ENCODE data around the gene ACADVL. TPM values are rescaled to one million over a fixed set of nuclear protein-coding genes. Genes with fewer than 3 reads are reported as not detected.

Gene ACADVL
- total RNA-seq, 3 donors from 2014 or later (not counting 1 experiment from before 2014, with no cell fraction given), result 439 to 637 (median 607) TPM

GRCh38 chr17:7250695-7251627 lies 31.2 kb downstream of the ACADVL start:
- DNase-seq (peak; percentile 41 to 73), ATAC-seq (peak in 2 of 3 donors; percentile 0)
- Histone ChIP-seq H3K36me3 (ENCODE audit: control insufficient read depth, insufficient read depth, low read length) (peaks cover 27% of the 10 kb centered on the region), H3K9me3 (ENCODE audit: control insufficient read depth, insufficient read depth, low read length) (no peaks in the 10 kb centered on the region), H3K27ac (ENCODE audit: low read length) (peak overlapping the region; percentile 96), H3K4me3 (ENCODE audit: low read length) (peak overlapping the region; percentile 67), H3K27me3 (ENCODE audit: control insufficient read depth, insufficient read depth, low read length) (no peaks in the 10 kb centered on the region), H3K4me1 (ENCODE audit: control insufficient read depth, insufficient read depth, low read length) (peaks cover 32% of the 10 kb centered on the region)
- H3K36me3 Mint-ChIP-seq, result no peaks in the 10 kb centered on the region
- peaks cover 41 to 43% of the 10 kb centered on the region in 2 donors for H3K4me1 Mint-ChIP-seq
- intact Hi-C loops (cut with micrococcal nuclease), result loop anchor here (5.0 kb wide), 3 partner anchors 34 to 311 kb away; partner anchors contain the start of genes ACADVL, DLG4, POLR2A and SENP3
- peak overlapping the region; percentile 92 for H3K4me3 Mint-ChIP-seq
- H3K27ac Mint-ChIP-seq, result peak overlapping the region; percentile 93 to 98
- WGBS (ENCODE audit: insufficient coverage), result under 1% methylated on average over 54 of the region's 55 CpGs
- no peaks in the 10 kb centered on the region for H3K27me3 Mint-ChIP-seq (ENCODE audit: low read depth in 2 of 2)
- TF ChIP-seq CTCF (IDR thresholded peaks at IDR 0.05), result no peak
- H3K9me3 Mint-ChIP-seq, result no peaks in the 10 kb centered on the region

- peak within 1 kb of the TSS; percentile 92 for H3K4me3 Mint-ChIP-seq
- no peaks in the 10 kb centered on the region for H3K9me3 Mint-ChIP-seq
- ATAC-seq, result peak; percentile 82 to 94 (median 86)
- Histone ChIP-seq H3K27me3 (ENCODE audit: control insufficient read depth, insufficient read depth, low read length) (no peaks in the 10 kb centered on the region), H3K4me3 (ENCODE audit: low read length) (peak within 1 kb of the TSS; percentile 67), H3K4me1 (ENCODE audit: control insufficient read depth, insufficient read depth, low read length) (peaks cover 32% of the 10 kb centered on the region), H3K9me3 (ENCODE audit: control insufficient read depth, insufficient read depth, low read length) (no peaks in the 10 kb centered on the region), H3K27ac (ENCODE audit: low read length) (peak within 1 kb of the TSS; percentile 96), H3K36me3 (ENCODE audit: control insufficient read depth, insufficient read depth, low read length) (peaks cover 26% of the 10 kb centered on the region)
- intact Hi-C loops (cut with micrococcal nuclease), result loop anchor here (1.0 to 5.0 kb wide), 7 partner anchors 8 to 311 kb away; partner anchors contain the start of genes ACADVL, DLG4, EIF5A and PHF23
- TF ChIP-seq CTCF (IDR thresholded peaks at IDR 0.05), result no peak
- no peaks in the 10 kb centered on the region for H3K27me3 Mint-ChIP-seq (ENCODE audit: low read depth in 2 of 2)
- H3K27ac Mint-ChIP-seq, result peak within 1 kb of the TSS; percentile 93 to 98
- under 1% methylated on average over 40 of the region's 41 CpGs for WGBS (ENCODE audit: insufficient coverage)
- peak; percentile 98 to 99 for DNase-seq
- H3K4me1 Mint-ChIP-seq, result peaks cover 41 to 43% of the 10 kb centered on the region in 2 donors
- H3K36me3 Mint-ChIP-seq, result peaks cover 6% of the 10 kb centered on the region
Measured at GRCh38 chr17:7251661-7252175, 32.0 kb downstream of the ACADVL start, which contains the start of gene CTDNEP1. Gene CTDNEP1, minus strand, starts transcription at chr17:7251734. Its CDS starts 438 bp downstream, at chr17:7251296.

GRCh38 chr17:7252176-7253043 lies 32.7 kb downstream of the ACADVL start, which contains the start of gene ELP5:
Gene ELP5, plus strand, starts transcription at chr17:7252215. Its CDS starts 336 bp downstream, at chr17:7252551.
- Histone ChIP-seq H3K4me1 (ENCODE audit: control insufficient read depth, insufficient read depth, low read length) (peaks cover 32% of the 10 kb centered on the region), H3K36me3 (ENCODE audit: control insufficient read depth, insufficient read depth, low read length) (peaks cover 27% of the 10 kb centered on the region), H3K27me3 (ENCODE audit: control insufficient read depth, insufficient read depth, low read length) (no peaks in the 10 kb centered on the region), H3K9me3 (ENCODE audit: control insufficient read depth, insufficient read depth, low read length) (no peaks in the 10 kb centered on the region), H3K4me3 (ENCODE audit: low read length) (peak within 1 kb of the TSS; percentile 67), H3K27ac (ENCODE audit: low read length) (peak within 1 kb of the TSS; percentile 96)
- Mint-ChIP-seq H3K4me3 (peak within 1 kb of the TSS; percentile 92), H3K36me3 (peaks cover 12% of the 10 kb centered on the region), H3K4me1 (peaks cover 41 to 43% of the 10 kb centered on the region in 2 donors), H3K27me3 (ENCODE audit: low read depth in 2 of 2) (no peaks in the 10 kb centered on the region), H3K27ac (peak within 1 kb of the TSS; percentile 93 to 98), H3K9me3 (no peaks in the 10 kb centered on the region)
- DNase-seq (peak; percentile 89 to 93), ATAC-seq (peak; percentile 62 to 80 (median 64))
- intact Hi-C loops (cut with micrococcal nuclease), result loop anchor here (1.0 to 5.0 kb wide), 7 partner anchors 9 to 310 kb away; partner anchors contain the start of genes ACADVL, DLG4, EIF5A and PHF23
- WGBS (ENCODE audit: insufficient coverage), result under 1% methylated on average over 50 of the region's 55 CpGs
- no peak for TF ChIP-seq CTCF (IDR thresholded peaks at IDR 0.05)

Data from natural killer cell (primary cell).